Brain microvascular endothelial cell (primary cell): Measurements from ENCODE around the gene SGCB.
A peak's percentile ranks its signal among the peaks of the same experiment; 100 is the strongest.

Experiments
- DNase-seq: peaks from one replicate; pipeline ENCODE4 v3.0.0-alpha.2; 2020
- H3K27ac ChIP-seq: fragments of 250-450 bp; sonication (Bioruptor Pico); 2 replicates; pipeline ENCODE4 v1.5.1; 2020; ENCODE audit warnings: mild to moderate bottlenecking, moderate library complexity
- H3K27me3 ChIP-seq: fragments of 250-450 bp; sonication (Bioruptor Pico); replicated peaks from 2 replicates; pipeline ENCODE4 v1.5.1; 2020; ENCODE audit warnings: mild to moderate bottlenecking
- H3K36me3 ChIP-seq: fragments of 250-450 bp; sonication (Bioruptor Pico); replicated peaks from 2 replicates; pipeline ENCODE4 v1.5.1; 2020; ENCODE audit warnings: mild to moderate bottlenecking
- H3K4me3 ChIP-seq: 2 replicates; pipeline ENCODE4 v1.5.1; 2011; ENCODE audit warnings: low read depth, mild to moderate bottlenecking, control low read depth, low read length, moderate library complexity
- CTCF ChIP-seq: IDR thresholded peaks from 2 replicates; pipeline ENCODE4 v1.5.1; 2011; ENCODE audit warnings: low read depth, mild to moderate bottlenecking, moderate library complexity, low read length, control low read depth, inconsistent platforms; ENCODE audit errors: missing control alignments
- in situ Hi-C: cut with HindIII; loops from 2 replicates; pipeline ENCODE4 v1.10.0; 2017; ENCODE audit warnings: low sequenced_read_pairs, low pct_ligation_motif_present

Gene SGCB

GRCh38 chr4:52051615-52052474 lies 13.7 kb upstream of the SGCB start:
- TF ChIP-seq CTCF, result no peak
- in situ Hi-C loops, result no loop called here
- Histone ChIP-seq H3K27me3 (peaks cover 2% of the 10 kb centered on the region), H3K4me3 (peak overlapping the region; percentile 69), H3K36me3 (no peaks in the 10 kb centered on the region), H3K27ac (peak overlapping the region; percentile 29)
- peak; percentile 89 for DNase-seq

GRCh38 chr4:52051213-52051614 lies 13.1 kb upstream of the SGCB start, which contains the start of gene SPATA18:
Gene SPATA18, plus strand, starts transcription at chr4:52051304. Its CDS starts 401 bp downstream, at chr4:52051705.
- H3K27me3 ChIP-seq, result peaks cover 2% of the 10 kb centered on the region
- no peak for DNase-seq
- H3K27ac ChIP-seq, result peak within 1 kb of the TSS; percentile 29
- in situ Hi-C loops, result no loop called here
- H3K36me3 ChIP-seq, result no peaks in the 10 kb centered on the region
- no peak for TF ChIP-seq CTCF
- H3K4me3 ChIP-seq, result peak within 1 kb of the TSS; percentile 69

- no peak overlapping the region for H3K27ac ChIP-seq
- no peak overlapping the region for H3K4me3 ChIP-seq
- no peaks in the 10 kb centered on the region for H3K36me3 ChIP-seq
- in situ Hi-C loops, result no loop called here
- DNase-seq, result no peak
- peaks cover 2% of the 10 kb centered on the region for H3K27me3 ChIP-seq
- no peak for TF ChIP-seq CTCF
Measured at GRCh38 chr4:52049266-52049665, 11.2 kb upstream of the SGCB start.

- Histone ChIP-seq H3K4me3 (no peak overlapping the region), H3K36me3 (no peaks in the 10 kb centered on the region), H3K27ac (no peak overlapping the region), H3K27me3 (peaks cover 2% of the 10 kb centered on the region)
- TF ChIP-seq CTCF, result no peak
- in situ Hi-C loops, result no loop called here
- no peak for DNase-seq
Measured at GRCh38 chr4:52045028-52045427, 6.9 kb upstream of the SGCB start.

GRCh38 chr4:52037689-52038102 lies 403 bp downstream of the SGCB start:
- no peak for TF ChIP-seq CTCF
- in situ Hi-C loops, result no loop called here
- Histone ChIP-seq H3K36me3 (no peaks in the 10 kb centered on the region), H3K27ac (no peak overlapping the region), H3K27me3 (no peaks in the 10 kb centered on the region), H3K4me3 (peak overlapping the region; percentile 75)
- no peak for DNase-seq
